Cerebellar nuclear complex (tissue), 1 donor: Measurements from ENCODE around the gene CLEC18C.
"Not testable (repeated sequence)": the region's sequence is repeated elsewhere in the genome, so short reads cannot be mapped to it uniquely, and the experiment has no call there.

Source experiments
- DNase-seq, 2 experiments: peaks; one replicate each; lab custom pipeline; 2025; lab: John Stamatoyannopoulos, UW

Gene CLEC18C

GRCh38 chr16:70173212-70173837 lies at the start of gene CLEC18C:
Gene CLEC18C, plus strand, starts transcription at chr16:70173787. Its CDS starts 492 bp downstream, at chr16:70174279.
- peak in 1 of 2 experiments; percentile 56 for DNase-seq

- not testable (repeated sequence) for DNase-seq
These were observed 49.8 kb upstream of the CLEC18C start for GRCh38 chr16:70123822-70124221.

GRCh38 chr16:70126226-70126625 lies 47.4 kb upstream of the CLEC18C start:
- DNase-seq = not testable (repeated sequence)

GRCh38 chr16:70127706-70128105 lies 45.9 kb upstream of the CLEC18C start:
- not testable (repeated sequence) for DNase-seq

GRCh38 chr16:70128844-70129243 lies 44.7 kb upstream of the CLEC18C start:
- DNase-seq = not testable (repeated sequence)

- not testable (repeated sequence) for DNase-seq
These were observed 37.8 kb upstream of the CLEC18C start for GRCh38 chr16:70135796-70136195.

GRCh38 chr16:70136595-70136994 lies 37.0 kb upstream of the CLEC18C start:
- not testable (repeated sequence) for DNase-seq

- not testable (repeated sequence) for DNase-seq
These were observed 30.8 kb upstream of the CLEC18C start for GRCh38 chr16:70142739-70143138.

- not testable (repeated sequence) for DNase-seq
These were observed 30.2 kb upstream of the CLEC18C start for GRCh38 chr16:70143231-70143895.

GRCh38 chr16:70147853-70148252 lies 25.7 kb upstream of the CLEC18C start:
- DNase-seq = not testable (repeated sequence)

- not testable (repeated sequence) for DNase-seq
These were observed 25.1 kb upstream of the CLEC18C start for GRCh38 chr16:70148453-70148852.

GRCh38 chr16:70149296-70149695 lies 24.3 kb upstream of the CLEC18C start:
- DNase-seq = not testable (repeated sequence)

GRCh38 chr16:70151391-70151790 lies 22.2 kb upstream of the CLEC18C start:
- DNase-seq = no peak

- DNase-seq = no peak
These were observed 21.6 kb upstream of the CLEC18C start for GRCh38 chr16:70151941-70152509.

- DNase-seq = no peak
These were observed 20.8 kb upstream of the CLEC18C start for GRCh38 chr16:70152578-70153302.

GRCh38 chr16:70154736-70155135 lies 18.9 kb upstream of the CLEC18C start:
- DNase-seq = not testable (repeated sequence)

- no peak for DNase-seq
These were observed 17.2 kb upstream of the CLEC18C start for GRCh38 chr16:70156207-70156978.

- DNase-seq = no peak
These were observed 16.5 kb upstream of the CLEC18C start for GRCh38 chr16:70157105-70157476.

GRCh38 chr16:70157477-70158260 lies 15.9 kb upstream of the CLEC18C start:
- DNase-seq = no peak

- no peak for DNase-seq
These were observed 15.2 kb upstream of the CLEC18C start for GRCh38 chr16:70158261-70158939.
